Measurements from ENCODE around the gene CDAN1.

DNA sequence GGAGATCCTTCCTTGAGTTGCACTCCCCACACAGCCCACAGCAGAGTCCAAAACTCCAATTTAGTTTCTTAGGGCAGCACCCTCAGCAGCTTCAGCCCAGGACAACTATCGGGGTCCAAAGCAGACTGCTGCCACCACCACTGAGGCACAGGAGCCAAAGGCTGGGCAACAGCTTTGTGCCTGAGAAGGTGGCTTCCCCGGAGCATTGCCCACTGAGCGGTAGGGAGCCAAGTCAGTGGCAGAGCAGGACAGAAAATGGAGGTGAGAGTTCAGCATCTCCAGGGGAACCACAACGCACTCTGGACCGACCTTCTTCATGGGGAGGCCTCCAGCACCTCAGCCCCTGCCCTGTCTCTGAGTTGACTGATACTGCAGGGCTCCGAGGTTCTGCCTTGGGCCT lies 43.4 kb downstream of the CDAN1 start:
- TF ChIP-seq CTCF (IDR thresholded peaks at IDR 0.05; ENCODE audit: insufficient read depth, low read depth, low read length): no peak
- no peak for TF ChIP-seq EZH2 (IDR thresholded peaks at IDR 0.05; ENCODE audit: insufficient read depth, low read length)
